8988T (cell line): ENCODE measurements around the gene RAB3B.
"Not testable (repeated sequence)": the region's sequence is repeated elsewhere in the genome, so short reads cannot be mapped to it uniquely, and the experiment has no call there.

Experiments used
- DNase-seq: peaks from one replicate; pipeline ENCODE4 v3.0.0; 2011

RAB3B gene

DNA sequence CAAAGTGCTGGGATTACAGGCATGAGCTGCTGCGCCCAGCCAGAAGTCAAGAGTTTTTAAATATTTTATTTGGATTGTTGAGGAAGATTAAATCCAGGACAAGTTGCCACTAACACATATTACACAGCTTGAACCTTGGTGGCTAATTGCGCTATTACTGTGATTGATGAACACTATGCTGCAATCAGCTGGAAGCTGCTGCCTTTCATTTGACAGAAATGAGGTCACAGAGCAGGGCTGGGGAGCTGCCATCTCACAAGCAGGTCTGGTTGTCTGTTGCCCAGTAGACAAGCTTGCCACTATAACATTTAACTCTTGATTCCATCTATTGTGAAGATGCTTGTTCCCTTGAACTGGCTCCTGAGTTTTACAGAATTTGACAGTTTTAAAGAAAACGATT, 74.5 kb downstream of the RAB3B start:
- DNase-seq = no peak

DNA sequence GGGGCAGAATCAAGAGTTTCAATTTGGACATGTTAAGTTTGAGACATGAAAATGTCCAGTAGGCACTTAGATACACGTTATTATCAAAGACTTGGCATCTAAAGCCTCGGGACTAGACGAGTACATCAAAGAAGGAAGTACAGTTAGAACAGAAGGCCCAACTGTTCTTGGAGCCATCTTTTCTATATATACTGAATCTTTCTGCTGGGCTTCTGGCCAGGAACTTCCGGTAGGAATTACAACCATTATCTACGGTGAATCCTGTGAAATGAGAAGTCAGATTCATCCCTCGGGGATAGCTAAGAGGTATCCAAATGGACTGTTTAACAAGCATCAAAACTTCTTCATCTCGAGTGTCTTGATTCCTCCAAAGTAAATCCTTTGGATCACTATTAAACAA, 77.6 kb downstream of the RAB3B start:
- no peak for DNase-seq

DNA sequence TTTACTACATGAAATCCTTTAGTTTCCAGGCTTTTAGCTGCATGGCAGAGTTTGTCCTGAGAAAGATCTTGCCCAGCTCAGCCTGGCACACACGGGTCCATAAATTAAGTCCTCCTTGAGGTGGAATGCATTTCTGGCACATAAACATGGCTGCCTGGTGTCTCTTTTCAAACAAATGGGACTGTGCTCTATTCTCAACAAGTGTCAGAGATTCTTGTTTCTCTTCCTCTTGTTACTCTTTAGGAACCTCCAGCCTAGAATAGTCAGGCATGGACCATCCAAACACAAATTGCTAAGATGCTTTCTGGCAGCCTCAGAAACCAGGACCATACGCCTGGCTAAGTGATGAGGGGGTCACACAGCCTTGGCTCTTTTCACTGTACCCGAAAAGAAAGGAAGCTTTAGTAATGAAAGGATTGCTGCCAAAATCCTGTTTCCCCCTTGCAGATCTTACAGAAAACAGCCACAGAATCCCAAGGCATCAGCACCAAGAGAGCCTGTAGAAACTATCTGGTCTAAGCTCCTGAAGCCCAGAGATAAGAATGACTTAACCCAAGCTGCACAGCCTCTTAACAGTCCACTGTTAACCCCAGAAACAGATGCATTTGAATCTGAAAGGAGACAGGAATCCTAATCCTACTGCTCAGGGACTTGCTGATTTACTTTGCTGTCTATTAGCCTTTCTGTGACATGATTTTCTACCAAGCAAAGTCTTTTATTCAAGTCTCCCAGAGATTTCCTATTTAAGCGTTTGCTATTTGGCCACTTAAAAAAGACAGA, 80.1 kb downstream of the RAB3B start:
- DNase-seq = no peak

DNA sequence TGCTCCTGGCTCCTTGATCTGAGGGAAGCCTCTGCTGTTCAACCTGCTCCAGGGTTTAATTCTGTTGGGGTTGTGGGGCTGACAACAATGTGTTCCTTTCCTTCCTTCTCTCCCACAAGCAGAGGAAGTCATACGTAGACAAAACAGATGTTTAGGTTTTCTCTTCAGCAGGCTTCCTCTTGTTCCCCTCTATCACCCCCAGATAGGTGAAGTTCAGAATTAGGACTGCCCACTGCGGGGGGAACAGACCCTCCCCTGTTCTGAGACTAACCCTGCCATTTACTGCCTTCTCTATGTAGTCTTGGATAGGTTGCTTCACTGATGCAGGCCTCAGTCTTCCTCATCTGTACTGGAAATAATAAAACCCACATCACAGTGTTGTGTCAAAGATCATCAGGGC, 82.0 kb downstream of the RAB3B start:
- DNase-seq = no peak

DNA sequence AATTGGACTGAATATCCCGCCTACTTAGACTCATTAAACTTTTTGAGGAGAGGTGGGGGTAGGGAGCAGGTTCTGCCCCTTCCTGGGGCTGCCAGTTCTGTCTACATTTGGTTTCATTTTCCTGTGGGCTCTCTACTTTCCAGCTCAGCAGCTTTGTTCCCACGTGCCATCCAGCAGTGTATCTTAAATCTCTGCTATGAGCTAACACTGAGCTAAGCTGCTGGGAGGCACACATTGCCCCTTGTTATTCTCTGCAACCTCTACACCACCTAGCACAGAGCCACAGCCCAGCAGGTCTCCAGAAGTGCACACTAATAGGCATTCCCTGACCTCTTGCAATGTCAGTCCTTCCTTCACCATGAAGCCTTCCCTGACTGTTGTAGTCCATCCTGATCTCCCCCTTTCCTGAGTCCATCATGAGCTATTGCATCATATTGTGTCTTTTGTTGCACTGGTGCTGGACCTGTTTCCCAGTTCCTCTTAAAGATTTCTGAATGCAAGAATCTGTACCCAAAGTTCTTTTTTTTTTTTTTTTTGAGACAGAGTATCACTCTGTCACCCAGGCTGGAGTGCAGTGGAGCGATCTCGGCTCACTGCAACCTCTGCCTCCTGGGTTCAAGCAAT, 83.3 kb downstream of the RAB3B start:
- DNase-seq = no peak

DNA sequence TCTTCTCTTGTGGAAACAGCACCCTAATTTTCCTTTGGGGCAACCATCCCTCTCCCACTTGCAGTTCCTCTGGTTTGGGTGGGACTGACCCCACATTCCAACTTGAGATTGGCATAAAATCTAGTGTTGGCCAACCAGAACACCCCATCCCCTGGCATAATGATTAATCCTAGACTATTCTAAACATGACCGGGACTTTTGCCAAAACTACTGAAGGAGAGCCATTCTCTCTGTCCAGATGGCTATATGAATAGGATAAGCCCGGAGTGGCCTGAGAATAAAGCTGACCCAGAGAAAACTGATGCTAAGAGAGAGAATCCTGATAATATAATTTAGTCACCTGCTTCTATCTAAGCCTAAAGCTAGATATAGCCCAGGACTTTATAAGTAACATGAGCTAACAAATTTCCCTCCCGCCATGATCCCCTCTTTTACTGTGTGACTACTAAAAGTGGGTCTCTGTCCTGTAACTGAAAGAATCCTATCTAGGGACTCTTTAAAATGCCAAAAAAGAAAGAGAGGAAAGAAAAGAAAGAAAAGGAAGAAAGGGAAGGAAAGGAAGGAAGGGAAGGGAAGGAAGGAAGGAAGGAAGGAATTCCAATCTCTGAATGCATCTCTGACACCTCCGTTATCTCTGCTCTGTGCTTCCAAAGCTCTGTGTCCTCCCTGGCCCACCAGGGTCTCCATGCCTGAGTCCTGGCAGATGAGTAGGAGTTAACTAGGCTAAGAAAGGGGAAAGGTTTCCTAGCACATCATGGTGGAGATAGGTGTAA, 84.0 kb downstream of the RAB3B start:
- DNase-seq = no peak

DNA sequence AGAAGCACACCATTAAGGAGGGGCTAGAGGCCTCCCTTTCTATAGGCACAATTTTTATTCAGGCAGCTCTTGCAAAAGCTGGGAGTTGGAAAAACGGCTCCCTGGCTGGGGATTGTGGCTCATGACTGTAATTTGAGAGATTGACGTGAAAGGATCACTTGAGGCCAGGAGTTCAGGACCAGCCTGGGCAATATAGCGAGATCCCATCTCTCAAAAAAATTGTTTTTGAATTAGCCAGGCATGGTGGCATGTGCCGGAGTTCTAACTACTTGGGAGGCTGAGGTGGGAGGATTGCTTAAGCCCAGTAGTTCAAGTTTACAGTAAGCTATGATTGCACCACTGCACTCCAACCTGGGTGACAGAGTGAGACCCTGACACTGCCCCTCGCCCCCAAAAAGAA, 88.0 kb downstream of the RAB3B start:
- no peak for DNase-seq

DNA sequence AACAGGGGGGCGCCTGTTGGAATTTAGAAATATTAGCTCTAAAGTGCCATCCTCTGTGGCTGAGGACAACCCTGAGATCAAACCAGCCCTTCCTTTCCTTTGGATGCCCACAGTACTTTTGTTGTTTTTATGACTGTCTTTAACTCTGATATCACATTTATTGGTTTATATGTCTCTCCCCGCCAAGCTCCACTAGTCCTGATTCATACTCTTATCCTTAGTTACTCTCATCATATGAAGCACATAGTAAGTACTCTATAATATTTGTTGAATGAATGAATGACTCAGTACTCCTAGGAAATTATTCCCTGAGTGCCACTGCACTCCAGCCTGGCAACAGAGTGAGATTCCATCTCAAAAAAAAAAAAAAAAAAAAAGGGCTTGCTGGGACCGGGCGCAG, 89.3 kb downstream of the RAB3B start:
- DNase-seq = no peak

DNA sequence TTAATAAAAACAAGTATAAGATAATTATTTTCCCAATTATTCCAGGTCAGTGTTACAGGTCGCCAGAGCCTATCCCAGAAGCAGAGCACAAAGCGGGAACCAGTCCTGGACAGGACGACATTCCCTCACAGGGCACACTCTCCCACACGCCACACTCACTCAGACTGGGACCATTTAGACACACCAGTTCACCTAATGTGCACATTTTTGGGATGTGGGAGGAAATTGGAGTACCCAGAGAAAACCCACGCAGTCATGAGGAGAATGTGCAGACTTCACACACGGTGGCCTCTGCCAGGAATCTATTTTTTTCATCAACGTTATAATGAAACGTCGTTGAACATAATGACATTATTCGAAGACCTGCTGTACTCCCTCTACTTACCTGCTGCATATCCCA, 91.5 kb downstream of the RAB3B start:
- DNase-seq = no peak

DNA sequence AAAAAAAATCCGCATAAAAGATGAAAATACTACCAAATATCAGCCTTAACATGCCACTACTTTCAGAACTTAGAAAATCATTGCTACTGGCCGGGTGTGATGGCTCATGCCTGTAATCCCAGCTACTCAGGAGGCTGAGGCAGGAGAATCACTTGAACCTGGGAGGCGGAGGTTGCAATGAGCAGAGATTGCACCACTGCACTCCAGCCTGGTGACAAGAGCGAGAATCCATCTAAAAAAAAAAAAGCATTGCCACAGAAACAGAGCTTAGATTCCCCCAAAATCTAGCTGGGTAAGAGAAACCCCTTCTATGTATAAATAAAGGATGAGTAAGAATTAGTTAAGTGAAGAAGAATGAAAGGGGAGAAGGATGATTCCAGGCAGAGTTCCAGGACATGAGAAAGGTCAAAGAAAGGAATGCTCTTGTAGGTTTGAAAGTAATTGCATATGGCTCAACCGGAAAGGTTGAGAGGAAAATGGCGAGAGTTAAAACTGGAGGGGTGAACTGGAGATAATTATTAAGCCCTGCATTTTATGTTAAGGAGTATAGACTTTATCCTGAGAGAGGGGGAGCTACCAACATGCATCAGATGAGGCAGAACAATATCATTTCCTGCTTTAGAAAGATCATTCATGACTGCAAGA, 92.3 kb downstream of the RAB3B start:
- no peak for DNase-seq

DNA sequence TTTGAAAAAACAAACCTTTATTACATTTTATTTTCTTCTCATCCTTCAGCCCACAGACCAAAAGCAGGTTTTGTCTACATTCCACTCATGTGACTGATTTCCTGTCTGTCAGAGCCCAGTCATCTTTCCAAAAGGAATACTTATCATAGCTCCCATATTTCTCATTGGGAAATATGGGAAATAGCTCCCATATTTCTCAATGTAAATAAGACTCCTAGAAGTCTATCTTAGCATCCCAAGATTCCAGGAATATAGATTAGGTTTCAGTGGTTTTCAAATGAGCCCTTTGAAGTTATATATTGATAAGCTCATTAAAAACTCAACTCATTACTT, 92.8 kb downstream of the RAB3B start:
- no peak for DNase-seq

DNA sequence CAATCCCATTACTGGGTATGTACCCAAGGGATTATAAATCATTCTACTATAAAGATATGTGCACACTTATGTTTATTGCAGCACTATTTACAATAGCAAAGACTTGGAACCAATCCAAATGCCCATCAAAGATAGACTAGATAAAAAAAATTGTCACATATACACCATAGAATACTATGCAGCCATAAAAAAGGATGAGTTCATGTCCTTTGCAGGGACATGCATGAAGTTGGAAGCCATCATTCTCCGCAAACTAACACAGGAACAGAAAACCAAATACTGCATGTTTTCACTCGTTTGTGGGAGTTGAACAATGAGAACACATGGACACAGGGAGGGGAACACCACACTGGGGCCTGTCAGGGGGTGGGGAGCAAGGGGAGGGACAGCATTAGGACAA, 95.8 kb downstream of the RAB3B start:
- not testable (repeated sequence) for DNase-seq

DNA sequence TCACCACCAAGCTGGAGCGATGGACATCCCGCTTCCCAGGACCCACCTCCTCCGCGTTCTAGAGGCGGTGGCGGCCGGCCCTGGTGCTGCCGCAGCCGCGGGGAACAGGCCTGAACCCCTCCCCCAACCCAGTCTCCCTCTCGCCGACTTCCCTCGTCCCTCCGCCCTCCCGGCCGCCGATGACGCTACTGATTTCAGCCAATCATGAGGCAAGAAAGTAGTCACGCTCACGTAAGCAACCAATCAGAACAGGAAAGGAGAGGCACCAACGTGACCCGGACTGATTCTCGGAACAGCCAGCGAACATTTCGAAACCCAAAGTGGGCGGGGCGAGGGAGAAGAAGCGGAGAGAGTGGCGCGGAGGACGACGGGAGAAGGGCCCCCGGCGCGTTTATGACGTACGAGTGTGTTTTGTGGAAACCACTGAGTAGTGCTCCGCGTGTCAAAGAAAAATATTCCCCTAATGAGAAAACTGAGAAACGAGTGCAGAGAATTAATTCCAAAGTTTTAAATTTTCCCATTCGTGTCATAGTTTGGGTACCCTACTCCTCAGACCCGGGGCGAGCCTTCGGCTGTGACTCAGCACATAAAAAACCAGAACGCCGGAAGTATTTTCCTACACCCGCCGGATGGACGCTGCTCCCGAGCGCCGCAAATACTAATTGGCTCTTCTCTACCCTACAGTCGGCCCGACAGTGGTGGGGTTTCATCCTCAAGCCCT, 111.7 kb downstream of the RAB3B start, which contains the start of gene NRDC:
Gene NRDC (minus strand): TSS at position 112 of the 721 bp plus-strand sequence. CDS start 112 bp downstream, outside the sequence.
- DNase-seq = peak; percentile 50

DNA sequence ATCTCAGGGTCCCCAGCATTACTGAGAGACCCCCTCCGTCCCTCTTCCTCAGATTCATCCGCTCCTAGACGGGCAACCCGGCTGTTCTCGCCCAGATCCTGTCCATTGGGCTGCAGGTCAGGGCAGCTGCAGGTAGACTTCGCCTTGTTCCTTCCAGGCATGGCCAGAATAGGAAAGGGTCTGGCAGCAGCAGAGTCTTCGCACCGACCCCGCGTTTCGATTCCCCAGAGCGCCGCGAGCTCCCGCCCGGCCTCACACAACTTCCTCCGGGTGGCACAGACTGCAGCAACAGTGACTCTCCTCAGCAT, 112.2 kb downstream of the RAB3B start:
- no peak for DNase-seq

DNA sequence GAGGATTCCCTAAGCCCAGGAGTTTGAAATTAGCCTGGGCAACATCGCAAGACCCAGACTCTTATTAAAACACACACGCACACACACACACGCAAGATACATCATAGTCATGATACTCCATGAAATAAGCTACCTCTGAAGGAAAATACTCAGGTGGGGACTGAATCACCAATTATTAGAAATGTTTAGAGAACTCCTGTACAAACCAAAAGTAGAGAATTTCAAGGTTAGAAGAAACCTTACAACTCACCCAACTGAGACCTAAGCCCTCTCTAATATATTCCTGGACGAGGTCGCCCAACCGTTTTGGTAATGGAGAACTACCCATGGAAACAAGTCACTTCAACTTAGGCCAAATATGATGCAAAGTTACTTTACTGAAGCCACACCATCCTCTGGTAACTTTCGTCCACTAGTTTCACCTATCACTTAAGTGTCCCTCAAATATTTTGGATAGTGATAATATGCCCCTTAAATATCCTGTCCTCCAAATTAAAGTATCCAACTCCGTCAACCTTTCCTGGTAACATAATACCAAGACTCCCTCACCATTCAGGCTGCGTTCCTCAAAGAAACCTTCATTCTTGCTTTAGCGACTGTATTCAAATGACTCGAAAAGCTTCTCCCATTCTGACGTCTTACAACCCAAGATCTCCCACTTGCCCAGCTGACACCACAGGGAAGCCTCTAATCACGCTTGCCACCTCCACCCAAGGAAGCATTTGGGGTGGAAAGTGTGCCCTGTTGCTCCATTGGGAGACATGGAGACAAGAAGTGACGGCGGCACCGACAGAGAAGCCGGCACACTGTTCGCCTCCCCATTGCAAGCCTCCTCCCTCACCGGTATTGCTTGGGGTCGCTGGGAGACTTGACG, 112.8 kb downstream of the RAB3B start:
- DNase-seq = no peak

DNA sequence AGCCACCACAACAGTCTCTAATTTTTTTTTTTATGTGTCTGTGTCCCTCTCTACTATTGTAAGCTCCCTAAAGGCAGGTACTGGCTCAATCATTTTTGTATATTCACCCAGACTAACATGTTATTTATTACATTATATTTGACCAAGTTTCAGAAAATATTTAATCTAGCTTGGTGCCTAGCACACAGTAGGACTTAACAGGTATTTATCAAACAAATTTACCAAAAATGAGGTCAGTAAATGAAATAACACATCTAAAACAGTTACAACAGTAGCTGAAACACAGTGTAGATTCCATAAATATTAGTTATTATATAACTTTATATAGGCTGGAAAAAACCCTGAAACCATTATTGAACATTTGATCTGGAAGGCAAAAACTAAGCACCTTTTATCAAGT, 114.7 kb downstream of the RAB3B start:
- DNase-seq = no peak

DNA sequence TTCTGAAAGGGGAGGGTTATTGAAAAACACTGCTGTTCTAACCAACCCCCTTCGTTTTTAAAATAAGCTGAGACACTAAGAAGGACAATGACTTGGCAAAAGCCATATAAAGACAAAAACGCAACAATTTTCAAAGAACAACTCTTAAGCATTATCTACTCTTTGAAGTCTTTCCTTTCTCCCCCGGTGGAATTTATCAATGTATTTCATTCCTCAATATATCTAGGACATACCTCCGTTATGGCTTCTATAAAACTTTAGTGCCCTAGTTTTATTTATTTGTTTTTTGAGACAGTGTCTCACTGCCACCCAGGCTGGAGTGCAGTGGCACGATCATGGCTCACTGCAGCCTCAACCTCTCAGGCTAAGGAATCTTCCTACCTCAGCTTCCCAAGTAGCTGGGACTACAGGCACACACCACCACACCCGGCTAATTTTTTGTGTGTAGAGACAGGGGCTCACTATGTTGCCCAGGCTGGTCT, 115.2 kb downstream of the RAB3B start:
- no peak for DNase-seq

DNA sequence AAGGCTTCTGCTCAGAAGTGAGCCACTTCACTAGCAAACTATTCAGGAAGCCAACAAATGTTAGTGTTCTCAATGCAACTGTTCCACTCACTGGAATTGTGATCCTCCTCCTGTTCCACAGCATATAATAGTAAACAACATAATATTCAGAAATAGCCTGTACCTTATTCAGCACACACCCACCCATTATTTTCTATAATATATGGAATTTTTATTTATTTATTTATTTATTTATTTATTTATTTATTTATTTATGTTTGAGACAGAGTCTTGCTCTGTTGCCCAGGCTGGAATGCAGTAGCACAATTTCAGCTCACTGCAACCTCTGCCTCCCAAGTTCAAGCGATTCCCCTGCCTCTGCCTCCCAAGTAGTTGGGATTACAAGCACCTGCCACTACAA, 117.2 kb downstream of the RAB3B start:
- DNase-seq = not testable (repeated sequence)

DNA sequence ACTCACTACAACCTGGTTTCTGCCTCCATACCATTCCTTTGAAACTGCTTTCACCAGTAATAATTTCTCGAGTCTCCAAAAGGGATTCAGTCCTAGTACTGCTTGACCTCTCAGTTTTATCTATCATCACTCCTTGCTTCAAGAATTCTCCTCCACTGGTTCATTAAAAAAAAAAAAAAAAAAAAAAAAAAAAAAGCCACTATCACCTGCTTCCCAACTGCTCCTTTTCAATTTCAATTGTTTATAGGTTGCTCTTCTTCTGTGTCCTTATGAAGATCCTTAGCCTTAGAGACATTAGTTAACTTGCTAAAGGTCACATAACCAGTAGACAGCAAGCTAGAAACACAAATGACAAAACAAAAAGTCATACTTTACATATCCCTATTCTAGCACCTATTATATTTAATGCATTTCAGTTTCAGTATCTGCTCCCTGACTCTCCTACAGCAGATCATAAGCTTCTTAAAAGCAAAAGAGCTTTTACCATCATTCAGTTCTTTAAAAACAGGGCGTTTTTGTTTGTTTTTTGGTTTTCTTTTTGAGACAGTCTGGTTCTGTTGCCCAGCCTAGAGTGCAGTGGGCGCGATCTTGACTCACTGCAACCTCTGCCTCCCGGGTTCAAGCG, 119.0 kb downstream of the RAB3B start:
- no peak for DNase-seq

DNA sequence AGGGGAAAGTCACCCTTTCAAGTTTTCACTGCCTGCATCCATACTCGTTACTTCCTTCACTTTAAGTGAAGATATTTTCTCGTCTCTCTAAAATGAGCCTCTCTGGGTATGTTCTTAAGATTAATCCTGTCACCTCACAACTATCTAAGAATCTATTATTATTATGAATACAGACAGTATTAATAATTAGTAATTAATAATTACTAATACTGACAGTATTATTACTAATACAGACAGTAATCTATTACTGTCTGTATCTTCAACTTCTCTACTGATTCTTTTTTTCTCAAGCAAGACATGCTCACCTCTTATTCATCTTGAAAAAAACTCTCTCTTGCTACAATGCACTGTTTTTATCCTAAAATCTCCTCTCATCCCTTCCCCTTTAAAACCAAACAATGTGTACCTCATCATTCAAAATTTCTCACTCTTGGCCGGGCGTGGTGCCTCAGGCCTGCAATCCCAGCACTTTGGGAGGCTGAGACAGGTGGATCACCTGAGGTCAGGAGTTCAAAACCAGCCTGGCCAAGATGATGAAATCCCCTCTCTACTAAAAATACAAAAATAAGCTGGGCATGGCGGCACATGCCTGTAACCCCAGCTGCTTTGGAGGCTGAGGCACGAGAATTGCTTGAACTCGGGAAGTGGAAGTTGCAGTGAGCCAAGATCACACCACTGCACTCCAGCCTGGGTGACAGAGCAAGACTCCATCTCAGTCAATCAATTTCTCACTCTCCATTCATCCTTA, 119.7 kb downstream of the RAB3B start:
- DNase-seq = no peak
